Stimulated activated CD8-positive, alpha-beta memory T cell treated with anti-CD3 and anti-CD28 coated beads, Interleukin-7, amount 100 ng/mL, for 24 hours (primary cell): ENCODE measurements around the gene EEF1AKMT2.

ENCODE experiments used
- DNase-seq: peaks from one replicate; pipeline ENCODE4 v3.0.0-alpha.2; 2020; ENCODE audit warnings: low read depth

The EEF1AKMT2 gene

DNA sequence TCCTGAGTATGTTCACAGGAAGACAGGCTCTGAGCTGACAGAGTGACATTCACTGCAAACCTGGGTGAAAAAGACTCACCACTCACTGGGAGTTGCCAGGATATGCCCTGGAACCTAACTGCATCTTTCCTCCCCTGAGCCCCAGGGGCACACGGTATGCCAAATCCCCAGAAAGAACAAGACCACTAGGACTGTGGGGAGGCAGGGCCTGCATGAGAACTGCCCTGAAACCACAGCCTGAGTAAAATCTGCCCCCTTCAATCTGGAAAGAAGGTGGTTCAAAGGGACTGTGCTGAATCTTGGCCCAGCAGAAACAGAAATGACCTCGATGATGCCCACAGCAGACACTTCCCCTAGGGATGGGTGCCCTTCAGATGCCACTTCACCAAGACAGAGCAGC lies 54.0 kb downstream of the EEF1AKMT2 start:
- DNase-seq, result no peak

DNA sequence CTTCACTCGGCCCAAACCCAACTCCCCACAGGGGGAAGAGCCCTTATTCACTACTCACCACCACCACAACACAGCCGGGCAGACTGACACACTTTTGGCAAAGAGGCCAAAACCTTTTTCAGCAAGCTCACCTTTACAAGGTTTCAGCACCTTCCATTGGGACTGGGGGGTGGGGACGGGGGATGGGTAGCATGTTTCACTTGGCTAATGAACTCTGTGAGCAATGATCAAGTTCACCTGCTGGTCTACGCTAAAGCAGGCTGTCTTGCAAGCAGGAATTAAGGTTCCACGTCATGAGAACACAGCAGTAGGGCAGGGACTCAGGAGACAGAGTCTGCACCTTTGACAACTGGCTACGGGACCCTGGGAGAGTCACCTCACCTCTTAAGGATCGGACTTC lies 54.5 kb downstream of the EEF1AKMT2 start:
- no peak for DNase-seq

DNA sequence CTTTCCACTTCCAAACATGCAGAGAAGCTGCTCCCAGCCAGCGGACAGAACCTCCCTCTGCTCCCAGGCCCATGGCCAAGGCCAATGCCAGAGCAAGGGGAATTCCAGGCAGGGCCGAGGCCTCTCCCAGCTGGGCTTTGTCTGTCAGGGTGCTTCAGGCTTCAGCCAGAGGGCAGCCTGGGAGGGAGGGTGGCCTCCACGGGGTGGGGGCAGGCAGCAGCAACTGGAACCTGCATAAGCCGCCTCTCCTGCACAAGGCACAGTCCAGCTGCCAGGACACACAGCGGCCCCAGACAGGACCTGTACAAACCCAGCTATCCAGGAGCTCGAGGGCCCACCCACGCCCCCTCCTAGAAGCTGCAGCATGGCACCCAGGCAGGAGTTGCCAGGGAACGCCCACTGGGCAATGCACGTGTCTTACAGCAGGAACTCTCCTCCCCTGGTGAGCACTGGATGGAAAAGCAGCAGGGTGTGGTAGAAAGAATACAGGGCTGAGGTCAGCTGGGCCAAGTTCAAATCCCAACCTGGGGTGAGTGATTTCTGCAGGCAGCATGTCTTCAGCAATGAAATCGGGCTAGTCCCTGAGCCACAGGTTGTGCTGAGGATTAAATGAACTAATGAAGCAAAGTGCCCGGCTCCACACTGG lies 55.1 kb downstream of the EEF1AKMT2 start:
- DNase-seq, result no peak

DNA sequence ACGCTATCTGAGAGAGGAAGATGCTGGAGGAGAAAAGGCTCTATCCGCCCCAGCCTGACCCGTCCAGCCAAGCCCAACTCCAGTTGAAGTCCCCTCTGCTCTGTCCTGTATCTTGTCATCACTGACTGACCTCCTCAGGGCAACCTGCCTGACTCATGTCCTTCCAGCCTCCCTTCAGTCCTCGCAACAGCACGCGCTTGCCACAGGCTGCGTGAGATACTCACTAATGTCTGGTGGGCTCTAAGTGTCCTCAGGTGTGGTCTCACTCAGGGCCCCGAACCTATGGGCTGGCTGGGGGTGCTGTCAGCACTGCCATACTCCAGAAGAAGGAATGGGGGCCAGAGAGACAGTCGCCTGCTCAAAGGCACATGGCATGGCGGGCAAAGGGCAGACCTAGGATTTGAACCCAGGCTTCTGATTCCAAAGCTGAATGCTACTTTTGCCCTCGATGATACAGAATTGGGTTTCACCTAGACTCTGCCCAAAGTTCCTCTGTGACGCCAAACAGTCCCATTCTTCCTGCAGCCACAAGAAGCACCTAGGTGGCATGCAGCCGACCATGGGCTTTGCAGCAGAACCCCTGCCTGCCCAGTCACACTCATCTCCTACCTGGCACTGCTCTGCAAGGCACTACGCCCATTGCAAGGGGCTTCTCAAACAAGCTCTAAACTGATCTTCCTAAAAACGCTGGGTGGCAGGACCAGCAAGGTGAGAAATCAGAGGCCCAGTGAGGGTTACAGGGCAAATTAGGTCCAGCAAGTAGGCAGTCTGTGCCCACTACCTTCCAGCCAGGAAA lies 56.0 kb downstream of the EEF1AKMT2 start:
- no peak for DNase-seq

- DNase-seq, result no peak
Measured at GRCh38 chr10:124734311-124735166, 57.1 kb downstream of the EEF1AKMT2 start.

DNA sequence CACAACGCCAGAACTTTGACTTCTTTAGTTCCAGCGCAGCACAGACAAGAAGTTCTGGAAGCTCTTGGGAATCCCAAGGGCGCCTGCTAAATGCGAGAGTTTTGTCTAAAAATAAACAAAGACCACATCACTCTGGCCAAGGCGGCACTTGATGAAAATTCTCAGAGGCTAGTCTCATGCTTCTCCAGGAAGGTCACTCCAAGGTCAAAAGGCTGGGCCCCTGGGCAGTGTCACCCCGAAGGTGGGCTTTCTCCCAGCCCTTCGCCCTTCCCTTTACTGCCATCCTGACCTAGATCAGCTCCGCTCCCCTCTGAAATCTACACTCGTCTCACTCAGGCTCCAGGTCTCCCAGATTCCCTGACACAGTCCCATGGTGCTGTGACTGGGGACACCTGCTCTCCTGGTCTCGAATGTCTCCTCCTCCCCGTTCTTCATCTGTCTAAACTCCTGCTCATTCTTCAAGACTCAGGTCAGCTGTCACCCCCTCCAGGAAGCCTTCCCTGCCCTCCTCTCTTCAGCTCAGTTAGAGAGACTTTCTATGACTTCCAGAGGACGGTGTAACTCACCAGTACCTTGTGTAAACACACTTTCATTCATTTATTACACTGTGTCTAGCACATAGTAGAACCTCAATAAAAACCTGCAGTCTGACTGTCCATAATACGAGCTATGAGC lies 58.0 kb downstream of the EEF1AKMT2 start:
- DNase-seq, result no peak

DNA sequence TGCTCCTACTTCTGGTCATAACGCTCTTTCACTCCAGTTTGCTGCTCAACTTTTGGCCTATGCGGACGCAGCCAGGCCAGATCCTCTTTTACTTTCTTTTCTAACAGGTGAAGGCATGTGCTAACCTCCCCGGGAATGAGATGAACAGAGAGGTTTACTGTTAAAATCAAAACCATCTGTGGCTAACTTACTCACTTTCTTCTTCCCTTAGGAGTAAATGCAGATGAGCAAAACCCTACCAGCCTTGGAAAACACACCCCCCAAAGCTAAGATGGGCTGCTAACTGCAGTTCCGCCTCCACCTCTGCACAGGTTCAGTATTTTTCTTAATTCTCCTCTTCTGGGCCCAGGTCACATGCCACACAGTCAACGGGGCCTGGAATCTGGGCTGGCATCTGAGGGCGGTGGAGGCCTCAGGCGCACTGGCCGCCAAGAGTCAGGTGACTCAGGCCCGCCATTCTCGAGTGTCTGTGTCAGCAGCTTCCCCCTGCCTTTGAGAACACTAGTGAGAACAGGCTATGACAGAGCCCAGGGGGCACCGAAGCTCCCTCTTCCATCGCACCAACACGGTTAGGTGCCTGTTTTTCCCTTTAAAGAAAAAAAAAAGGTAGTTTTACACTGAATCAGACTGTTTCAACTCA lies 58.6 kb downstream of the EEF1AKMT2 start:
- DNase-seq, result no peak

GRCh38 chr10:124731551-124731950 lies 60.1 kb downstream of the EEF1AKMT2 start:
- no peak for DNase-seq

GRCh38 chr10:124730790-124731189 lies 60.9 kb downstream of the EEF1AKMT2 start:
- DNase-seq, result no peak

DNA sequence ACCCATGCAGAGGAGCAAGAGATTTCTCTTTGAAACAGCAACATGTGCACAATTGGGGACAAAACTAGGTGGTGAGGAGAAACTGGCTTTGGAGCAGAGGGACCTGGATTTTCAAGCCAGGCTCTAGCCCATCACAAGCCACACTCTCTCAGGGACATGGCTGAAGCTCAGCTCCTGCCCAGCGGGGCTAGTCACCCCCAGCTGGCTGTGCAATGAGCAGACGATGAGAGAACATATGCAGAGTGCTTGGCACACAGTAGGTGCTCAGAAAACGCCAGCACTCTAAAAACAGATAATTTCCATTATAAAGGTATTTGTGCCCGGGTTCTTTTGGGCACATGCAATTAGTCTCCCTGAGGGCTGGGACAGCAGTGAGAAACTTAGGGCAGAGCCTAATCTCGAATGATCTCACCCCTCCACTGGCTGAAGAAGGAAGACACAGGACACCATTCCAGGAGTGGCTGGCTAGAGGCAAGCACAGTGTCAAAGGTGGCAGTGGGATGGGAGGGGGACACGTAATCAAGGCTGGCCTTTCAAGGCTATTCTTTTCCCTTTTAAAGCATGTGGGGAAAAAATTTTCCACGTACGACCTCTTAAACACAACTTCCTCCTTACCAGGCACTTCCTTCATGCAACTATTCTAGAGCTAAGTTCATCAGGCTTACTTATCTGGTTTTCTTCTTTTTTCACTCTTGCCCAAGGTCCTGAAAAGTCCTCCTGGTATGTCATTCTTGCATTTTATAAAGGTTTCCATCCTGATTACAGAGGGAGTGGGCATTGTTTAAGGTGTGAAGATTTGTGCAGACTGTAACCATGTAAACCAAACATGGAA lies 62.6 kb downstream of the EEF1AKMT2 start:
- DNase-seq, result no peak

- no peak for DNase-seq
Measured at GRCh38 chr10:124728071-124728829, 63.4 kb downstream of the EEF1AKMT2 start.

DNA sequence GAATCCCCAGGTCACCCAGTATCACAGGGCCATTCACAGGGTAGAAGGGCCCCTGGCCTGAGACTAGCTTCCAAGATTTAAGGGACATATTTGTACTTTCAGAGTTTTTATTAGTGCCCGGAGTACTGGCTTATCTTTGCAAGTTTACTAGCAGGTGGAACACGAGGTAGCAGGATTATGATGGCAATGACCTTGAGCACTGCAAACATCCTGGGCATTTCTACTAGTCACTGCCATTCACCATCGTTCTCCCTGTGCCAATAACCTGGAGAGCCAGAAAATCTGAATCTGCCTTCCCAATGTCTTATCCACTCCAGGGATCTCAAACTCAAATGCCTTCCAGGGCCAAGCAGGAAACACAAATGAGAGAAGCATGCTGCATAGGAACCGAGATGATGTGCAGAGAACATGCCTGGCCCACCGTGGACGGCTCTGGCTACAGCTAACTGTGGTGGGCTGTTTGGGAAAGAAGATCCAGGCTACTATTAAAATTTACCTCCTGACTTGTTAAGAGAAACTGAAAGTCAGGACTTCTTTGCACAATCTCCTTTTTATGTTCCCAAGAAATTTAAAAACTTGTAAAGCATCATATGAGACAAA lies 64.2 kb downstream of the EEF1AKMT2 start:
- no peak for DNase-seq

GRCh38 chr10:124725791-124726190 lies 65.9 kb downstream of the EEF1AKMT2 start:
- no peak for DNase-seq

- no peak for DNase-seq
Measured at GRCh38 chr10:124725171-124725631, 66.5 kb downstream of the EEF1AKMT2 start.

DNA sequence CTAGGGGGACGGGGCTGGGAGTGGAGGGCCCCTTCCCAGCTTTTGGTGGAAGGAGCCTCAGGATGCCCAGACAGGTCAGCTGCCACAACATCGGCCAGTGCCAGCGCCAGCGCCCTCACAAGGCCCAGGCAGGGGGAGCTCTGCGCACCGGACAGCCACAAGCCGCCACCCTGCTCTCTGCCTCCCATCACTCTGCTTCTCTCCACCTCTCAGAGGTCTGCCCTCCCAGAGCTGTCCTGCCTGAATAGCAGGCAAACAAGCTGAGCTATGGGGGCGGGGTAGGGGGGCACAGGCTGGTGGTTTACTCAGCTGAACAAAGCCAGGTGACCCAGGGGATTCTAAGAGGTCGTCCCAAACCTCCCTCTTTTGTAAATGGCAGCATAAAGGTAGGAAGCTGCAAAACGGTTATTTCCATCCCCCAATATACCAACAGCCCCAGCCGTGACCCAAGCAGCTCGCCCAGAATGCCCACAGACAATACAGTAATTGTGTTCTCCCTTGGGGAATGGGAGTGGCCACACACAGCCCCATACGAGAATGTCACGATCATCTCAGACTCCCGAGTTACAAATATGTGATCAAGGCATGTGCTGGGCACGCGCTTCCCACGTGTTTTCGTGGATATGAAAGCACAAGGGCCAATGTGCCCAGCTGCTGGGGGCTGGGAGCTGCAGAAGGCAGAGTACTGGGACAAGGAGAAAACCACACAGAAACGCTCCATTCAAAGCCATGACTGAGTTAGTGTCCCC lies 67.2 kb downstream of the EEF1AKMT2 start:
- no peak for DNase-seq

DNA sequence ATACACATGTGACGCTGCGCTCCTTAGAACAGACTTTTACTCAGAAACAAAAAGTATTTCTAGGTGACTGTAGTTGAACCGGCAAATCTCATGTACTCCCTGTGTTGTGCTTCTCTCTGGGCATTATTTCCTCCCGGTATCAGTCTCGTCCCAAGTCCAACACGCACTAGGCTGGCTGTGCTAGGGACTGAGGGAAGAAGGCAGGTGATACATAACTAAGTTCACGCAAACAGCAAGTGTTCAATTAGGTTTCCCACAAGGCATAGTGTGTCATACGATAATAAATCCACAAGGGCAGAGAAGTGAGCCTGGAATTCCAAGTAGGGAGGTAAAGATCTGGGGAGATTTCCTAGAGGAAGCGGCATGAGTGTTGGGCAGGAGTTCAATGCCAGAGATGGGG lies 67.9 kb downstream of the EEF1AKMT2 start:
- DNase-seq, result no peak

DNA sequence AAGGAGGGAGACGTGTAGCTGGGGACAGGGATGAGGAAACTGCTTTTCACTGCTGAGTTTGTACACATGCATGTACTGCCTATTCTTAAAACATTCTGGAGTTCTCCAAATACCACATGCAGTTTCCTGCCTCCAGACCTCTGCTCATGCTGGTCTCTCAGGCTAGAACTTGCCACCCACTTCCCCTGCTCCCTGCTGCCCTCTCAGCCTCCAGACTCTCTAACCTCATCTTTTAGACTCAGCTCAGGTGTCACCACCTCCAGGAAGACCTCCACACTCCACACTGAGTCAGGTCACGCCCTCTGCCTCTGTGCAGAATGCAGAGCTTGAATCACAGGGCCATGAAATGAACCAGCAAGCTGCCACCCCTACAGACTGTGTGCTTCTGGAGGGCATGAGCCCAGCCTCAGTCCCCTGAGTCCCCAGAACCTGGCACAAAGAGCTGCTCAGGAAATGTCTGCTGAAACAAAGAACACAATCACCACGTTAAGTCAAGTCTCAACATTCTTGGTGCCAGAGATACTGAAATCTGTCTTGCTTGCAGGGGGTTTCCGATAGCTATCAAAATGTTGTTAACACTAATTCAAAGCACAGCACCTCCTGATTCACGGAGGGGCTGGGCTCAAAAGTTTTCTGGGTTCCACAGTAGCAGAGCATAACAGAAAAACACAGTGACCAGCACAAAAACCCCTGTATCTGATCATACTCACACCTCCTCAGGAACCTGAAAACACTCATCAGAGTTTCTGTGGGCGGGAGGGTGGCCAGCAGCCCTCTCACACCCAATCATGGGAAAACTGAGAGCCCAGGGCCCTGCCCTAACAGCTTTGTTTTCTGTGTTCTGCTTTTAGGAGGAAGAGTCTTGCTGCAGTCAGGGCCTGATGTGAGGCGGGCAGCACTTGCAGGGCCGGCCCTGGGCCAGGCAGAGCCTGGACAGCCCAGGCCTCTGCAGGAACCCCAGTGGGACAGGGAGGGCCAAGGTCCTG lies 68.6 kb downstream of the EEF1AKMT2 start:
- DNase-seq, result peak; percentile 29
